ENCODE results near the gene DDX27.
A peak's percentile ranks its signal among the peaks of the same experiment; 100 is the strongest.

DDX27 gene

DNA sequence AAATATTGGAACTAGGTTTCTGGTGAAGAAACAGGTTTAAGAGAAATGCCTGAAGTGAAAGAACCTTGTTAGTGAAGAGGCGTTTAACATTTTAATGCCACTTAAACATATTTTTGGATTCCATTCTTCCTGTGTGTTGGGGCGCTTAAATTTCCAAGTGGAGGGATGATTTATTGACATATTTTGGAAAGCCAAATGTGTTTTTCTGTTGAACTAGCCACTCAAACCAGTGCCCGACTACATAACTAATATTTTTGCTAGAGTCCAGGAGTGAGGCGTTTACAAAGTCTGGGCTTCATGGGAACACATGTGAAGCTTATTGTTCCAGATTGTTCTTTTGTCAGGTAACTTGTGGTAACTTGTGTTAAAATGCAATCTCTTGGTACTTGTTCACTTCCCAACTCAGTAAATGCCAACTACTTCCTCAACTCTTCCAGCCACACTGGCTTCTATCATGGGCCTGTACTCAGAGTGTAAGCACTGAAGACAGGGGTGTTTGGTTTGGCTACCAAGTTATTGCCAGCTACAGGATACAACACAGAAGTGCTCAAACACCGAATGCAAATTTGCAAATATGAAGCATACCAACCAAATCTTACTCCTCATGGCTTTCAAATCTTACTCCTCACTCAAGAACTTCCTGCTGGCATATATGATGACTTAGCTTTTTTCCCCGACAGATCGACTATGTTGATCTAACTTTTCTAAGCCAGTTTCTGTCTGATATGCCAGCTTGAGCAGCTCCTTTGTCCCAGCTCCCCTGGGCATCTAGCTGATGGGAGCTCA lies 60.7 kb downstream of the DDX27 start:
- DNase-seq = no peak

DNA sequence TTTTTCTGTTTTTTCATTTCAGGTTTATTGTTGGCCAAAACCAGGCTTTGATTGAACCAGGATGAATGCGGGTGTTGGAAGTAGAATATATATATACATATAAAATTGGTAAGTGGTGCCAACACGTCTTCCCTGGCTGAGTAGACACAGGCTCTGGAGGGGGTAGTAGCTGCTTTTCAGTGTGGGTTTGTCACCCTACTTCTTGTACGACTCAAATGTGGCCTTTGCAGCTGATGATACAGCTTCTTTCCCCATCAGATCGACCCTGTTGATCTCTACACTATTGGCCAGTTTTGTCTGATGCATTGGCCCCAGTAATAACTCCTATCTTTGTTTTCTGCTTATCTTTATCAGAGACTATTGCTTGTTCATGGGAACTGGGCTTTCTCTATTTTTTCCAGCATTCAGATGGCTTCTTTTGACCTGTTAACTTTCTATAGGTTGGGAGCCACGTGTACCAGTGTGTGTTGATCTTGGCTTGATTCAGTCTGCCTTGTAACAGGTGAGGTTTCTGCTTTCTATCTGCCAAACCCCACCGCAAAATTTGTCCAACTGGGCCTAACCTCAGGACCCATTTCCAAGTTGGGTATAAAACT lies 61.3 kb downstream of the DDX27 start:
- DNase-seq = peak in 1 of 2 experiments; percentile 30

DNA sequence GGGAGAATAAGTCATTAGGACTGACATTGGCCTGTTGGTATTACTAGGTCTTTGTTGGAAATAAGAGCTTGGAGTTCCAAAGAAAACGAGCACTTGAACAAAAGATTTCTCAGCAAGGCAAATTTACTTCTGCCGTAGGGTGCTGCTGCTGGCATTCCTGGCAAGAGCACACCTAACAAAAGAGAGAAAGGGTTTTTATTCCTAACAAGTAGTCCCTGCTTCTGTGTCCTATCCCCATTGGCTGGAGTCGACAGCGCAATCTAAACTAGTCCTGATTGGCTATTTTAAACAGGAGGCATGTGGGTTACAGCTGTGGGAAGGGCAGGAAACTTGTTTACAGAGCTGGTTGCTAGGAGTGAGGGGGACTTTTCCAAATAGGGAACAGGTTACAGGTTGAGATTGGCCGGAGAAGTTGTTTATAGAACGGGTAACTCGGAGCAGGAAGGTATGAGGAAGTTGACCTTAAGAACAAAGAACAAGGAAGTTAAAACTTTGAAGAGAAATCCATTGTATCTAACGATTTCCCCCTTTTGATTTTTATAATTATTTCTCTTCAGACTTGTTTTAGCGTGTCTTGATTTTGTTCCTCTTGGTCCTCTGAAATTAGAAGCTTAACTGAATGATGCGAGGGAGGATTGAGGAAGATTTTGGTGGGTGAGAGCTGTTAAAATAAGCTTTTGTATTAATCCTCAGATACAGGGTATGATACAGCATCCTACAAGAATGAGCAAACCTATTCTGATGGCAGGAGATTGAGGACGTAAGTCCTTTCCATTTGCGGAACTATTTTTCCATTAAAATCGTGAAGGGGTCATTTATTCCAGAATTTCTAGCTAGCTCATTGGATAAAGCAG lies 62.1 kb downstream of the DDX27 start:
- DNase-seq = peak in 1 of 2 experiments; percentile 39

DNA sequence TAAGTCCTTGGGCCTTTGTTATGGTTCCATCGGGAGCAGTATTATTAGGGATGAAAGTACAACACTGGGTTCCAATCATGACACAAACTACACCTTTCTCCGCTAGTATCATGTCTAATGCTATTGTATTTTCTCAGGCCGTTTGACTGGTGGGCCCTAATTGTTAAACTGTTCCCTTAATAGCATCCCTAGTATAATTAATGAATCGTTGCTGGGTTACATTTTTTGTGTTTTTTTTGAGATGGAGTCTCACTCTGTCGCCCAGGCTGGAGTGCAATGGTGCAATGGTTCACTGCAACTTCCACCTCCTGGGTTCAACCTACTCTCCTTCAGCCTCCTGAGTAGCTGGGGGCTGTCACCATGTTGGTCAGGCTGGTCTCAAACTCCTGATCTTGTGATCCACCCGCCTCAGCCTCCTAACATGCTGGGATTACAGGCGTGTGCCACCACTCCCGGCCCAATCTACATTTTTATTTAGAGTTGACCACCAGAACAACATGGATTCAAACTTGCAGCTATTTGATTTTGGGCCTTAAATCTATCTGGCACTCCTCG lies 62.8 kb downstream of the DDX27 start:
- no peak for DNase-seq

DNA sequence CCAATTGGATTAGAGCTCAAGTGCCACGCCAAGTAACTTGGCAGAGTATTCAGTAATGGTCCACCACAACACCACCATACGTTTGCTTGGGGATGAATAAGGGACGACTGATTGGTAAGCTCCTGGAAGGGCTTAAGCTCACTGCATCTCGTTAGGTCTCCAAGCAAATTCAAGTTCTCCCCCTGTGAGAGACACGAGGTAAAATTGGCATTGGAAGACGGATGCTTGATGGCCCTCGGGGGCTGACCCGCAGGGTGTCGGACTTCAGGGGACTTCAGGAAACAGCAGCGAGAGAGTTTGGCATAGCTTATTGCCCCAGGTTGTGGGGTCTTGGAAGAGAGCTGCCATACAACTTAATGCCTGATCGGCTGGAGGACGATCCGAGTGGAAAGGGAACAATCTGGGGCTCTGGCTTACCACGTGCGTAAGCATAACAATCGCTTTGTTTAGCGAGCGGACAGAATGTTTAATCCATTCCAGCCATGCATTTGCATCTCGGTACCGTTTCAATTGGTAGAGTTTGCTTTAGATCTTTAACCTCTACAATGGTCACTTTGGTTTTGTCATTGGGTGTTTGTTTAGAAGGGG lies 63.5 kb downstream of the DDX27 start:
- DNase-seq = peak in 1 of 2 experiments; percentile 28

DNA sequence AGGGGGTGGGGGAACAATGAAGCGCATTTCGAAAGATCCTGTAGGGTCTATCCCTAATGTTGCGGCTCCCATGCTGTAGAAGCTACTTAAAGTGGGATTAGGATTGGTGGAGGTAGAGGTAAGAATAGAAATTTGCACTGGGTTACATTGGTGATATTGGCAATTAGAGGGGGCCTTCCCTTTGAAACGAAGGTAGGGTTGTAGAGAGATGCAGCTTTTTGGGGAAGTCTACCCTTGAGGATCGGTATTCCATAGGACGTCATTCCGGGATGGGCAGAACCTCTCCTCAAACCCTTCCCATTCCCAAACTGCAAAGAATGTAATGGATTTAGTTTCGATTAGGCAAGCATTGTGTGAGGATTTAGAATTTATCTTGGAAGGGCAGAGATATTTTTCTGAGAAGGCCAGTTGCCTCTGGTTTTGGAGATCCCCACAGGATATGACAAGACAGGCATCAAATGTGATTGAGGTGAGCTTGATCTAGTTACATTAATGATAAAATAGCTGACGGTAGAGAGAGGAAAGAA lies 64.0 kb downstream of the DDX27 start:
- DNase-seq = no peak

DNA sequence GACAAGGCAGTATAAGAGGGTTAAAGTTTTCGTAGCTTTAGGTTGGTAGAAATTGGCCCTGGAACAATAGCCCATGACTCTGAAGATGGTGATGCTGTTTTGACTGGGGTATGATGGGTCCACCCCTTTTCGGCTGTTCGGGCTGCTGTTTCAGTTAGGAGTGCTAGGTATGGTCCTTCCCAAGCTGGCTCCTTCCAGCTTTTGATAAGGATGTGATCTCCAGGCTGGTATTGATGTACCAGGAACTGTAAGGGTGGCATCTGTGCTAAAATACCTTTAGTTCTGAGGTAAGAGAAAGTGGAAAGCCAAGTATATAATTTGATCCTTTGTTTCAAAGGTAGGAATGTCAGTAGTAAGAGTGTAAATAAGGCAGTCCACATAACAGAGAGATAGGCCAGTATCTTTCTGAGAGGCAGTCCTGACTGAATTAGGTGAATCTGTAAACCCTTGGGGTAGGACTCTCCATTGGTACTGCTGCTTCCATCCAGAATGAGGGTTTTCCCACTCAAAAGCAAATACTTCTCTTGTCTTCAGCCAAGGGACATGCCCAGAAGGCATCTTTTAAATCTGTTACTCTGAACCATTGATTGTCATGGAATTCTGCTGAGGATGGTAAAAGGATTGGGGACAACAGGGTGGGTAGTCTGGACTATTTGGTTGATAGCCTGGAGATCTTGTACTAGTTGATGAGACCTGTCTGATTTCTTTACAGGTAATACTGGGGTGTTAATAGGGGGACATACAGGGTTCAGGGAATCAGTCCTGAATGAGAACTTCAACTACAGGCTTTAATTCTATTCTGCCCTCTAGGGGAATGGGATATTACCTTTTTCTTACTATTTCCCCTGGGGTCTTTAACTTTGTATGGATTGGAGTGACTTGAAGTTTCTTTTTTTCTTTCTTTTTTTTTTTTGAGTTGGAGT lies 64.7 kb downstream of the DDX27 start:
- DNase-seq = no peak

DNA sequence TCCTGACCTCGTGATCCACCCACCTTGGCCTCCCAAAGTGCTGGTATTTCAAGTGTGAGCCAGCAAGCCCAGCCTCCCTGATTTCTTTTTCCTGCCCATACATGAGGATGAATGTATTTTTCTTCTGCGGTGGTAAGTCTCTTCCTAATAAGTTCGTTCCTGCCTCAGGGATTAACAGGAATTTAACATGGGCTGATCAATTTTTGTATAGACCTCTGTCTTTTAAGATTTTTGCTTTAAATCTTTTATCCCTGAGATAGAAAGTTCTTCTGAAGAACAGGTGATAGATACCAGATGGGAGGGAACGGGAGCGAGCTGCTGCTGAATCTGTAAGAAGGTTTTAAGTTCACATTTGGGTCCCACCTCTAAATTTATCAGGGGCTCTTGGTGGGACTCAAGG lies 65.6 kb downstream of the DDX27 start:
- no peak for DNase-seq

DNA sequence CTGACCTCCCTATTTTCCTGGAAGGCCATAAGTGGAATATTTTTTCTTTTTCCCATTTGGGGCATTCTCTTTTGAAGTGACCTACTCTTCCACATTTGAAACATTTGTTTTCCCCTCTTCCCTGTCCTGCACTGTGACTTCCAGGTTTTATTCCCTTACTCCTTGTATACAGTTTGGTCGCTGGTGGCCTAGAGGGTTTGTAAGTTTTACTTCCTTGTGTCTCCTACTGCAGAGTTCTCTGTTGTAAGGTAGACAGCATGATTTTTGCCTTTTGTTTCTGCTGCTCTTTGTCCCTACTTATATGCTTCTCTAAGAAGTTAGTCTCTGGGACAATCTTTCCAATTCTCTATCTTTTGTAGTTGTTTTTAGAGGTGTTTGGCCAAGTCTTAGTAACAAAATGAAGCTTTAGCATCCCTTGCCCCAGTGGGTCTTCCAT lies 66.0 kb downstream of the DDX27 start:
- DNase-seq = no peak

DNA sequence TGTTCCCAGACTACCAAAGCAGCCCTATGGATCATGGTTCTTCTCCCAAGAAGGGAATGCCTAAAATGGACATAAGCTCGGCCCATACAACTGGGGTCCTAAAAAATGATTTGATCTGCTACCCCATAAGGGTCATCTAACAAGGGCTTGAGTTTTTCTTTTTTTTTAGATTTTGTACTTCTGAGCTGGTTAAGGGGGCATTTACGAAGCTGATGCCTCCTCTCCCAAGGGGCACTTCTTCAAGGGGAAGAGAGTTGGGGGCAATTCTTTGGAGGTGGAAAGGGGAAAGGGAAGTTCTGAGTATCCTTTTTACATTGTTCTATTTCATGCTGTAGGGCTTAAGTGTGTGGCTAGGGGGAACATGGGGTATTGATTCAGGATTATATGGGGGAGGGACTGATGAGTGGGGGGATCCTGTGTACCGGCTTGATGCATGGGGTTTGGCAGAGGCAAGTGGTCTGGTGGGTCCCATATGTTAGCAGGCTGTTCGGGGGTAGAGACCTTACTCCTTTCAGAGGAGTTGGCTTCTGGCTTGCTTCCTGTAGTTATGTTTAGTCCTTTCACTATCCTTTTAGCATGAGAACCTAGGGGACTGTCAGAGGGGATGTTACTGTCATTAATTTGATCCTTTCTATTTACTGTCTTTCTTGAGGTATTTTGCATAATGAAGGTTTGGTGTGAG lies 66.7 kb downstream of the DDX27 start:
- no peak for DNase-seq

DNA sequence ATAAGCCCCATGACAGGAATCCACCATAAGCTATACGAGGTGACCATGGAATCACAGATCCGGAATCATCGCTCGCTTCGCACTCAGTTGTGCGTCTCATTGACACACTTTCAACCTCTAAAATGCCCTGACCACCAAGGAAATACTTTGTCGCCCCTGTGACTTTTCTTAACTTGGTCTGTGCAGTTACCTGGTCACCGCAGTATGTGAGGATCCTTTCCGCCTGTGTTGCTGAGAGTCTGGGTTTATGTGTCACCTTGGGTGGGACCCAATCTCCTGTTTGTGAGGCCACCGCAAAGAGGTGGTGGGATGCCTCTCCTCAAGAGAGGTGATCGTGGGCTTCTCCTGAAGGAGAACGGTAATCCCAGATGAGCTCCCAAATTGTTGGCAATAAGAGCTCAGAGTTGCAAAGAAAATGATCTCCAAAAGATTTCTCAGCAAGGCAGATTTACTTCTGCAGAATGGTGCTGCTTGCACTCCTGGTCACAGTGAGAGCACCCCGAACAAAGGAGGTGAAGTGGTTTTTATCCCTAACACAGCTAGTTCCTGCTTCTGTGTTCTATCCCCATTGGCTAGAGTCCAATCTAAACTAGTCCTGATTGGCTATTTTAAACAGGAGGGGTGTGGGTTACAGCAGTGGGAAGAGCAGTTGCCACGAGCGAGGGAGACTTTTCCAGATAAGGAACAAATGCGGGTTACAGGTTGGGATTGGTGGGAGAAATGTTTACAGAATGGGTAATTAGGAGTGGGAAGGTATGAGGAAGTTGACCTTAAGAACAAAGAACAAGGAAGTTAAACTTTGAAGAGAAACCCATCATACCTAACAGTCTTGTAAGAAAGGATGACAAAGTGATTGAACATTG lies 67.7 kb downstream of the DDX27 start:
- DNase-seq = no peak

DNA sequence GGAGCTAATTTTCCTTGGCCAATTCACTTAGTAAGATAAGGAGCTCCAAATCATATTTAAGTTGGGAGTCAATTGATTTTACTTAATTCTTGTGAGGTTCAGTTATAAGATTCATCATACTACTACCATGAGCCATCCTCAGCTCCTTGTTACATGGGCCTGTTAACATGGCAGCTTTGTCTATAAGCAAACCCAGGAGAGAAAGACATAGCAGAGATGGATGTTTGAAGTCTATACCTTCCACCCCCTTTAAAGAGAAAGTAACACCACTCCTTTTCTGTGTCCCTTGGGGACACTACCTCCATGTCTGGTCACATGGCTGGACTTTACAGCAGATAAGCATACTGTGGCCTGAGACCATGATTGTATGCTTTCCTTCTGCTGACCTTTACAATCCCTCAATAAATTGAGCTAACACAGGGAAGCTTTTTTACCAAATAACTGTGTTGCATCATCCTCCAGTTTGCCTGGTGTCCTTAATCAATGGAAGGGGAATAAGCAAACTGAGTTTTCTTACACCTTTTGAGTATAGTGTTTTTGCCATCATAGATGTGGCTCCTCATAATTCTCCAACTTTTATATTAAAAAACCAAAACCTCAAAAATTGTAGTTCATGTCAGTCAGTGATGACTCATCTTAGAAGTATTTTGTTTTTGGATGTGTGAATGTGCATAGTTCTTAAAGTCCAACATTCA lies 68.5 kb downstream of the DDX27 start:
- no peak for DNase-seq

DNA sequence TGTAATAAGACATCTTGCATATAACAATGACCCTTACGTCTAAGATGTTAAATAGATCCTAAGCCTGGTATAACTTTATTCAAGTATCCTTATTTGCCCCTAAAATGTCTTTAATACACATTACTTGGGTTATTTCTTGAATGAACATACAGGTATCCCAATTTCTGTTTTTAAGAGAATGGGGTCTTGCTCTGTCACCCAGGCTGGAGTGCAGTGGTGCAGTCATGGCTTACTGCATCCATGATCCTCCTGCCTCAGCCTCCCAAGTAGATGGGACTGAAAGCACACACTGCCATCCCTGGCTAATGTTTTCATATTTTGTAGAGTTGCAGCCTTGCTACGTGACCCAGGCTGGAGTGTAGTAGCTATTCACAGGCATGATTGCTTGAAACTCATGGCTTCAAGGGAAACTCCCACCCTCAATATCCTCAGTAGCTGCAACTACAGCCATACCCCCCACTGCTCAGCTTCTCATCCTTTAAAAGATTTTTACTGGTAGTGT lies 69.1 kb downstream of the DDX27 start:
- DNase-seq = no peak

DNA sequence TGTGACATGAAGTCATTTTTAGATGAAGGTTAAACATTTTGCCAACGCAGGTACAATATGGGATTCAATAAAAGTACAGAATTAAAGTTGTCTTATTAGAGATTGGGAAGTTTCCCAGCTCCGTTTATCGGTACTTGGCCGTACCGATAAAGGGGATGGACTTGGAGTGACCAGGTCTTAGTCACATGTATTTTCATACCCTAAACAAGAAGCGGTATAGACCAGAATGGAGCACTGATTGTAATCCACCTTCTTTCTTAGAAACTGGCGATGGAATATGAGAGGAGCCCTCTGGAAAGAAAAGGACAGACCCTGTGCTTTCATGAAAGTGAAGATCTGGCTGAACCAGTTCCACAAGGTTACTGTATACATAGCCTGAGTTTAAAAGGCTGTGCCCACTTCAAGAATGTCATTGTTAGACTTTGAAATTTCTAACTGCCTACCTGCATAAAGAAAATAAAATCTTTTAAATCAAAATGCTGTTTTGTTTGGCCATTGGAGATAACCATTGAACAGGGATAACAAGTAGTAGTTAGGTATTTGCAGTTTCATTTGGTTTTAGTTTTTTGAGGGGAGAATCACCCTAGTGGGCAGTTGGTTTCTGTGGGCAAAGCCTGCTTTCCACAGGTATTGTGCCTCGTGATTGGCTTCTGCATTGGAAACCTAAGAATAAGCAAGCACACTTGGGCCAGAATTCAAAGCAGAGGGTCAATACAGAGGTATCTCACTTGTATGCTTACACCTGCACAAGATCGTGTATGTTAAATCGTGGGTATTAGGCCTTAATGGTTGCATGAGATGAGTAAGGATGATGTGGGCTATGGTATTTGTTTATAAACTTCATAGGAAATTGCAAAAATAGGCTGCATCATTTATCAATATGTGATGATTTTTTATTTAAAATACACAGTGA lies 69.8 kb downstream of the DDX27 start:
- DNase-seq = no peak

DNA sequence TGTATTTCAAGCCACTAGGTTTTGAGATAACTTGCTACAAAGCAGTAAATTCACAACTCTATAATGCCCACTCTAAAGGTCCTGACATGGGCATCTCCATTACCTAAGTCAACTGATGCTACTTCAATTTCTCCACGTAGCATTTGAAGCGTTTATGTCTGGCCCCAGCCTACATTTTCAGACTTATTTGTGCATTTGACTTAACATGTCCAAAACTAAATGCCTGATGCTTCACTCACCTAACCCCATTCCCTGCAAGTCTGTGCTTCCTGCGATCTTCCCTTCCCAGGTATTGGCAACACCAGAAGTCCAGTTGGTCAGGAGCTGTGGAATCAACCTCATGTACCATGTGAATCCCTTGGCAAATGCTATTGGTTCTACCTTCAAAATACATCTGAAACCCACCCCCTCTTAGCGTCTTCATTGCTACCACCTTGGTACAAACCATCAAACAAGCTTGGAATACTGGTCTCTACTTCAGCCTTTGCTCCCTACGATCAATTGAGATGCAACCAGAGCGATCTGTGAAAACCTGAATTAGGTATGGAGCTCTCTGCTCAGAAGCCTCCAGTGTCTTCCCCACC lies 71.5 kb downstream of the DDX27 start:
- DNase-seq = no peak

DNA sequence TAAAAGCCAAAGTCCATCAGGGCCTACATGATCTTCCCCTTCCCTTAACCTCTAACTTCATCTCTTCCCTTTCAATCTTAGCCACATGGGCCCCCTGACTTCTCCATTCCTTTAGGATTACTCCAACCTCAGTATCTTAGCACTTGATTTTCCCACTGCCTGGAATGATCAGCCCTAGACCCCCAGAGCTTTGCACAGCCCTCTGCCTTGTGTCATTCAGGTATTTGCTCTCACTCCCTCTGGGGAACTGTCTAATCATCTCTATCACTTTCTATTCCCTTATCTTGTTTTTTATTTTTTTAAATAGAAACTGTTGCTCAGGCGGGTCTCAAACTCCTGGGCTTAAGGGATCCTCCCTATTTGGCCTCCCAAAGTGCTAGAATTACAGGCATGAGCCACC lies 72.0 kb downstream of the DDX27 start:
- DNase-seq = no peak

DNA sequence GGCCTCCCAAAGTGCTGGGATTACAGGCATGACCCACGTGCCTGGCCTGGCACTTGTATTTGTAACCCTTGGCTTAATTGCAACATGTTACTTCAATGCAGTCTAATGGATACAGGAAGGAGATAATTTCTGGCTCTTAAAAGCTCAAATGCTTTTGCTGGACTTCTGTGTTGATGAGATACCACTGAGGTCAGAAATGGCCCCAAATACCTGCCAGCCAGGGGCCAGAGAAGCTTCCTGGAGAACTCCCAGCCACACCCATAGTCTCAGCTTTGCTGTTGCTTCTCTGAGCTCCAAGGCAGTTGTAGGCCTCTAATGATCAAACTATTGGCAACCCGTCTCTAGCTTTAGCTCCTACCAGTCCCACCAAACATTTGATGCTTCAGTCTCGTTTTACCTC lies 72.8 kb downstream of the DDX27 start:
- no peak for DNase-seq

DNA sequence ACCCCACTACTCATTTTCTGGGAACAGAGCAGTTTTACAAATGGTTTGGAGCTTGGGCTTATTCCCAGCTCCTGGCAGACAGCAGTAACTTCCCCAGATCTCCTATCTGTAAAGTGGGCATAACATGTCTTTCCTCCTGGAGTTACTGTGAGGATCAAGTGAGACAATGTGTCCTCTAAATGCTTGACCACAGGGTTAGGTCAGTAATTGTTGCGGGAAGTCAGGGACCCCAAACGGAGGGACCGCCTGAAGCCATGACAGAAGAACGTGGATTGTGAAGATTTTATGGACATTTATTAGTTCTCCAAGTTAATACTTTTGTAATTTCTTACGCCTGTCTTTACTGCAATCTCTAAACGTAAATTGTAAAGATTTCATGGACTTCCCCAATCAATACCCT lies 73.9 kb downstream of the DDX27 start:
- no peak for DNase-seq
